ENCODE data around the gene ARHGDIA. TPM values are rescaled to one million over a fixed set of nuclear protein-coding genes. Genes with fewer than 3 reads are reported as not detected.

Gene ARHGDIA
- total and polyA plus RNA-seq, 2 of the 8 experiments (the other 6 are each of a cell fraction or from before 2014, with no cell fraction given): 62.4 to 217 TPM

DNA sequence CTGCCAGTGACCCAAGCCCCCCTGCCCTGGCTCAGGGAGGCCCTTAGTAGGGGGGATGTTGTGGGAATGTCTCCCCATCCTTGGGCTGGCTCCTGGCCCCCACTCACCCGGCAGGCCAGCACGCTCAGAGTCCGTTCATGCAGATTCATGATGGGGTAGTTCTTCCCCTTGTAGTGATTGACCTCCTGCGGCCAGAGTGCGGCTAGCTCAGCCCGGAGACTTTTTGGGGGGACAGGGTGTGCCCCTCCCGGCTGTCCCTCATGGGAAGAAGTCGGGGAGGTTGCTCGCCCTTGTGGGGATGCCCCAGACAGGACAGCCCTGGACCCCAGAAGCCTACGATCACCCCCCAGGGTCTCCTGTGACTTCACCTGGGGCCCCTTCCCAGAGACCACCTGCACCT is 34.9 kb upstream of the ARHGDIA start (continued):
- no peak for TF ChIP-seq CHD7 (IDR thresholded peaks at IDR 0.05; ENCODE audit: insufficient replicate concordance, low read length)
- TF ChIP-seq RXRA (IDR thresholded peaks at IDR 0.05; ENCODE audit: insufficient read depth, low read depth, low read length): no peak
- TF ChIP-seq GTF2F1 (IDR thresholded peaks at IDR 0.05; ENCODE audit: borderline replicate concordance, low read depth, low read length): no peak
- TF ChIP-seq RBBP5 (IDR thresholded peaks at IDR 0.05; ENCODE audit: borderline replicate concordance, low read depth, low read length): no peak
